C4-2B (cell line): ENCODE data around the gene EMILIN2.
"Not testable (repeated sequence)": the region's sequence is repeated elsewhere in the genome, so short reads cannot be mapped to it uniquely, and the experiment has no call there.

ENCODE experiments used
- CTCF ChIP-seq: fragments of 450-650 bp; conservative IDR thresholded peaks from 2 replicates; pipeline ENCODE4 v1.5.1; 2017; ENCODE audit warnings: mild to moderate bottlenecking
- ZFX ChIP-seq: fragments of 450-650 bp; IDR thresholded peaks from 2 replicates; pipeline ENCODE4 v1.6.1; 2017

DNA sequence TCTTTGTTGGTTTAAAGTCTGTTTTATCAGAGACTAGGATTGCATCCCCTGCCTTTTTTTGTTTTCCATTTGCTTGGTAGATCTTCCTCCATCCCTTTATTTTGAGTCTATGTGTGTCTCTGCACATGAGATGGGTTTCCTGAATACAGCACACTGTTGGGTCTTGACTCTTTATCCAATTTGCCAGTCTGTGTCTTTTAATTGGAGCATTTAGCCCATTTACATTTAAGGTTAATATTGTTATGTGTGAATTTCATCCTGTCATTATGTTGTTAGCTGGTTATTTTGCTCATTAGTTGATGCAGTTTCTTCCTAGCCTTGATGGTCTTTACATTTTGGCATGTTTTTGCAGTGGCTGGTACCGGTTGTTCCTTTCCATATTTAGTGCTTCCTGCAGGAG, 17.2 kb downstream of the EMILIN2 start:
- TF ChIP-seq CTCF, ZFX: not testable (repeated sequence)
